IMR-90 (cell line): ENCODE data around the gene OAS1. TPM values are rescaled to one million over a fixed set of nuclear protein-coding genes. Genes with fewer than 3 reads are reported as not detected.

Source experiments
- ATAC-seq: fragments of 200-7000 bp; cut with Tn5 transposase; 2 replicates; pipeline ENCODE4 v1.9.1; 2020; ENCODE audit warnings: low read depth, mild to moderate bottlenecking, moderate library complexity
- BruUV-seq: library from RNA; stranded (reverse); fragments of 400-500 nt; replicated peaks from 2 replicates; lab custom pipeline; 2021; lab: Mats Ljungman, UMichigan
- CTCF ChIA-PET: fragments of 300-600 bp; formaldehyde crosslinking; extraction: SDS; loops from one replicate; lab custom pipeline; 2021; ENCODE audit warnings: antibody characterized with exemption; lab: Yijun Ruan, JAX
- POLR2A ChIA-PET: fragments of 300-600 bp; sonication (Branson Sonifier 250); formaldehyde crosslinking; loops from one replicate; lab custom pipeline; 2022; ENCODE audit warnings: antibody characterized with exemption; ENCODE audit not compliant: unreplicated experiment; lab: Charles Lee
- DNase-seq: peaks from one replicate; pipeline ENCODE4 v3.0.0; 2013
- H2AFZ ChIP-seq: replicated peaks from 2 replicates; pipeline ENCODE3; 2013; ENCODE audit warnings: low read length, mild to moderate bottlenecking; ENCODE audit not compliant: poor library complexity
- H2AK5ac ChIP-seq: 2 replicates; pipeline ENCODE4 v1.6.1; 2013; ENCODE audit warnings: low read depth, low read length, inconsistent platforms
- H2AK9ac ChIP-seq: replicated peaks from 2 replicates; pipeline ENCODE3; 2013; ENCODE audit warnings: mild to moderate bottlenecking, low read depth, low read length, moderate library complexity; ENCODE audit not compliant: poor library complexity
- H2BK120ac ChIP-seq: 2 replicates; pipeline ENCODE4 v1.6.1; 2013; ENCODE audit warnings: low read depth, low read length, inconsistent platforms
- H2BK15ac ChIP-seq: 3 replicates; pipeline ENCODE4 v1.6.1; 2013; ENCODE audit warnings: low read depth, low read length, inconsistent platforms
- H2BK20ac ChIP-seq: 2 replicates; pipeline ENCODE4 v1.6.1; 2013; ENCODE audit warnings: low read depth, mild to moderate bottlenecking, inconsistent platforms, low read length, moderate library complexity
- H2BK5ac ChIP-seq: 2 replicates; pipeline ENCODE4 v1.6.1; 2013; ENCODE audit warnings: mild to moderate bottlenecking, low read depth, low read length, inconsistent platforms; ENCODE audit not compliant: poor library complexity, severe bottlenecking
- H3K14ac ChIP-seq: replicated peaks from 2 replicates; pipeline ENCODE4 v1.6.1; 2013; ENCODE audit warnings: low read depth, low read length, inconsistent platforms
- H3K18ac ChIP-seq: 2 replicates; pipeline ENCODE4 v1.6.1; 2013; ENCODE audit warnings: low read depth, low read length, control low read depth
- H3K23ac ChIP-seq: 2 replicates; pipeline ENCODE4 v1.6.1; 2013; ENCODE audit warnings: low read depth, low read length, inconsistent platforms
- H3K27ac ChIP-seq: 2 replicates; pipeline ENCODE4 v1.5.1; 2013; ENCODE audit warnings: mild to moderate bottlenecking, control low read depth, low read length; ENCODE audit not compliant: insufficient read depth
- H3K27me3 ChIP-seq: 2 replicates; pipeline ENCODE4 v1.6.1; 2013; ENCODE audit warnings: low read length; ENCODE audit not compliant: control insufficient read depth, insufficient read depth
- H3K36me3 ChIP-seq: 2 replicates; pipeline ENCODE4 v1.6.1; 2013; ENCODE audit warnings: low read length, mixed read lengths; ENCODE audit not compliant: control insufficient read depth, insufficient read depth
- H3K4ac ChIP-seq: 2 replicates; pipeline ENCODE4 v1.6.1; 2013; ENCODE audit warnings: low read depth, low read length, inconsistent platforms
- H3K4me1 ChIP-seq: 2 replicates; pipeline ENCODE4 v1.6.1; 2013; ENCODE audit warnings: low read length, mixed read lengths; ENCODE audit not compliant: control insufficient read depth, insufficient read depth
- H3K4me2 ChIP-seq: 2 replicates; pipeline ENCODE4 v1.6.1; 2013; ENCODE audit warnings: low read depth, mild to moderate bottlenecking, control low read depth, low read length, moderate library complexity
- H3K4me3 ChIP-seq: 2 replicates; pipeline ENCODE4 v1.5.1; 2013; ENCODE audit warnings: low read depth, mild to moderate bottlenecking, control low read depth, low read length, moderate library complexity; ENCODE audit not compliant: insufficient read depth
- H3K56ac ChIP-seq: 2 replicates; pipeline ENCODE4 v1.6.1; 2013; ENCODE audit warnings: low read length, inconsistent platforms; ENCODE audit not compliant: insufficient read depth; ENCODE audit errors: extremely low read depth
- H3K79me1 ChIP-seq, 2 experiments: 2 replicates each; pipeline ENCODE4 v1.6.1; 2013; ENCODE audit warnings: low read length in 2 of 2, inconsistent platforms in 1 of 2, low read depth in 1 of 2
- H3K9ac ChIP-seq: 2 replicates; pipeline ENCODE4 v1.6.1; 2013; ENCODE audit warnings: low read depth, low read length, control low read depth
- H3K9me1 ChIP-seq: 2 replicates; pipeline ENCODE4 v1.6.1; 2013; ENCODE audit warnings: low read length, inconsistent platforms; ENCODE audit not compliant: insufficient read depth
- H3K9me3 ChIP-seq: 2 replicates; pipeline ENCODE4 v1.6.1; 2013; ENCODE audit warnings: low read length; ENCODE audit not compliant: control insufficient read depth, insufficient read depth
- H4K20me1 ChIP-seq: 2 replicates; pipeline ENCODE4 v1.6.1; 2013; ENCODE audit warnings: low read length, inconsistent platforms; ENCODE audit not compliant: insufficient read depth
- H4K5ac ChIP-seq: 2 replicates; pipeline ENCODE4 v1.6.1; 2013; ENCODE audit warnings: mild to moderate bottlenecking, low read depth, low read length, control low read depth
- H4K8ac ChIP-seq, 2 experiments: 2 replicates each; pipeline ENCODE4 v1.6.1; 2013; ENCODE audit warnings: low read depth in 2 of 2, low read length in 2 of 2, control low read depth in 1 of 2, inconsistent platforms in 1 of 2
- H4K91ac ChIP-seq: 2 replicates; pipeline ENCODE4 v1.6.1; 2013; ENCODE audit warnings: low read depth, low read length, inconsistent platforms; ENCODE audit not compliant: insufficient read depth
- CEBPB ChIP-seq: IDR thresholded peaks from 2 replicates; pipeline ENCODE4 v1.6.1; 2012; ENCODE audit warnings: low read depth, low read length, improper control_type of control experiment
- CHD1 ChIP-seq: IDR thresholded peaks from 2 replicates; pipeline ENCODE4 v1.6.1; 2012; ENCODE audit warnings: low read depth, low read length, improper control_type of control experiment
- CTCF ChIP-seq: conservative IDR thresholded peaks from 2 replicates; pipeline ENCODE4 v1.5.1; 2012; ENCODE audit warnings: mild to moderate bottlenecking, low read depth, low read length, improper control_type of control experiment
- FOS ChIP-seq: fragments of 150-350 bp; IDR thresholded peaks from 2 replicates; pipeline ENCODE4 v1.6.1; 2016; ENCODE audit warnings: low read depth, low read length
- MAZ ChIP-seq: IDR thresholded peaks from 2 replicates; pipeline ENCODE4 v1.6.1; 2012; ENCODE audit warnings: low read depth, mild to moderate bottlenecking, low read length, improper control_type of control experiment, moderate library complexity, borderline replicate concordance
- MXI1 ChIP-seq: IDR thresholded peaks from 2 replicates; pipeline ENCODE4 v1.6.1; 2012; ENCODE audit warnings: low read depth, mild to moderate bottlenecking, low read length, moderate library complexity, borderline replicate concordance
- RAD21 ChIP-seq: IDR thresholded peaks from 2 replicates; pipeline ENCODE4 v1.6.1; 2012; ENCODE audit warnings: low read length, improper control_type of control experiment
- RFX5 ChIP-seq: IDR thresholded peaks from 2 replicates; pipeline ENCODE4 v1.8.0; 2012; ENCODE audit warnings: low read depth, mild to moderate bottlenecking, low read length, moderate library complexity
- SMC3 ChIP-seq: fragments of 150-350 bp; IDR thresholded peaks from 2 replicates; pipeline ENCODE4 v1.6.1; 2016; ENCODE audit warnings: low read depth, mild to moderate bottlenecking, antibody characterized with exemption, low read length, moderate library complexity
- WGBS, 2 experiments: methylation state at CpG; one replicate each; pipeline versions ENCODE4 v1.1.5 to v1.1.7; 2013; ENCODE audit warnings: missing lambda C conversion rate in 2 of 2; ENCODE audit not compliant: insufficient read length in 1 of 2; ENCODE audit errors: extremely low coverage in 2 of 2; 5-methylcytosine and 5-hydroxymethylcytosine counted together
- dilution Hi-C: fragments of 300-500 bp; cut with HindIII; formaldehyde crosslinking; loops from one replicate; pipeline ENCODE4 v1.14.3; 2018; ENCODE audit warnings: low sequenced_read_pairs; ENCODE audit not compliant: unreplicated experiment
- in situ Hi-C: fragments of 300-500 bp; cut with MboI; formaldehyde crosslinking; loops from 3 replicates; pipeline ENCODE4 v1.14.3; 2019; ENCODE audit warnings: low sequenced_read_pairs, inconsistent platforms, mixed read lengths
- intact Hi-C: fragments of 100-400 bp; cut with micrococcal nuclease; formaldehyde crosslinking; loops from 2 replicates; pipeline ENCODE4 v1.10.0; 2022
- polyA plus RNA-seq, 3 experiments: library from polyadenylated mRNA; depleted of rRNA; stranded (reverse); fragments of >200 nt; gene quantifications; 2 replicates each; pipeline ENCODE4 v1.2.3, GENCODE V29; 2012; ENCODE audit warnings: low replicate concordance in 1 of 3
- total RNA-seq: library from RNA; depleted of rRNA; stranded (reverse); fragments of >200 nt; gene quantifications from 2 replicates; pipeline ENCODE4 v1.2.3, GENCODE V29; 2012
- TF ChIP-seq, protein P1 (sequence below): fragments of 150-350 bp; IDR thresholded peaks from 2 replicates; pipeline ENCODE4 v1.6.1; 2016; ENCODE audit warnings: low read depth, mild to moderate bottlenecking, low read length, moderate library complexity, borderline replicate concordance

The OAS1 gene
- total and polyA plus RNA-seq, 2 of the 4 experiments (the other 2 are of a cell fraction): not detected

DNA sequence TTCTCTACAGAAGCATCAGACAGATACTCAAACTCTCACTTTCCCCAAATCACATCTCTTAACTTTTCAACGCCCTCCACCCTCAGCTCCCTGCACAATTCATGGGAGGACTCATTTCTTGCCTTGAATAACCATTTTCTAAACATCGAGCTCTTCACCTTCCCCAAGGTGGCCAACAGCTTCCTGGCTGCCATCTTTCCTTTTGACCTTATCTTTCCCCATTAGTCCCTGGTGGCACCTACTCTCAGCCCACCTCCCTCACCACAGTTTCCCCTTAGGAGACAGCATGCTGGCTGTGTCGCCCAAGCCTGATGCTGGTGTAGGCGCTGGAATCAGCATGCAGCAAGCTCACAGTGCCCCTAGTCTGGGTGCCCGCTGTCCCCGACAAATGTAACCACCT, 8.4 kb upstream of the OAS1 start:
- H4K5ac ChIP-seq: no peak overlapping the region
- H2BK15ac ChIP-seq: no peak overlapping the region
- in situ Hi-C loops: no loop called here
- no peak overlapping the region for H2AK9ac ChIP-seq
- H2AFZ ChIP-seq: no peak overlapping the region
- H4K91ac ChIP-seq: no peak overlapping the region
- DNase-seq (no peak), ATAC-seq (no peak)
- intact Hi-C loops: no loop called here
- H3K4me3 ChIP-seq: no peak overlapping the region
- no peak overlapping the region for H4K8ac ChIP-seq
- 38% methylated on average over 2 of the region's 6 CpGs; no CpG with 5 or more reads in 1 of the 2 experiments for WGBS, 2 experiments
- H2BK120ac ChIP-seq: no peak overlapping the region
- no peak overlapping the region for H3K4ac ChIP-seq
- H3K18ac ChIP-seq: no peak overlapping the region
- H3K9me1 ChIP-seq: no peaks in the 10 kb centered on the region
- H3K79me1 ChIP-seq: no peaks in the 10 kb centered on the region
- H3K36me3 ChIP-seq: no peaks in the 10 kb centered on the region
- no peaks in the 10 kb centered on the region for H4K20me1 ChIP-seq
- H3K23ac ChIP-seq: no peak overlapping the region
- H2BK20ac ChIP-seq: no peak overlapping the region
- no peak overlapping the region for H3K56ac ChIP-seq
- no peaks in the 10 kb centered on the region for H3K27me3 ChIP-seq
- H3K9me3 ChIP-seq: no peaks in the 10 kb centered on the region
- no peak overlapping the region for H3K4me2 ChIP-seq
- no peaks in the 10 kb centered on the region for H3K4me1 ChIP-seq
- no peak overlapping the region for H3K14ac ChIP-seq
- H2BK5ac ChIP-seq: no peak overlapping the region
- no peak overlapping the region for H3K27ac ChIP-seq
- ChIA-PET CTCF (no interaction called here), POLR2A (no interaction called here)
- TF ChIP-seq FOS: no peak
- no peak for TF ChIP-seq RFX5
- TF ChIP-seq MAZ: no peak
- no peak for TF ChIP-seq CHD1
- no peak for TF ChIP-seq SMC3
- TF ChIP-seq CEBPB: no peak
- TF ChIP-seq MXI1: no peak
- TF ChIP-seq, protein P1, sequence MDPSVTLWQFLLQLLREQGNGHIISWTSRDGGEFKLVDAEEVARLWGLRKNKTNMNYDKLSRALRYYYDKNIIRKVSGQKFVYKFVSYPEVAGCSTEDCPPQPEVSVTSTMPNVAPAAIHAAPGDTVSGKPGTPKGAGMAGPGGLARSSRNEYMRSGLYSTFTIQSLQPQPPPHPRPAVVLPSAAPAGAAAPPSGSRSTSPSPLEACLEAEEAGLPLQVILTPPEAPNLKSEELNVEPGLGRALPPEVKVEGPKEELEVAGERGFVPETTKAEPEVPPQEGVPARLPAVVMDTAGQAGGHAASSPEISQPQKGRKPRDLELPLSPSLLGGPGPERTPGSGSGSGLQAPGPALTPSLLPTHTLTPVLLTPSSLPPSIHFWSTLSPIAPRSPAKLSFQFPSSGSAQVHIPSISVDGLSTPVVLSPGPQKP: no peak
- no peak for TF ChIP-seq RAD21
- TF ChIP-seq CTCF: no peak
- dilution Hi-C loops: no loop called here
- H3K9ac ChIP-seq: no peak overlapping the region
- H2AK5ac ChIP-seq: no peak overlapping the region
- no TSS peak for BruUV-seq
